K562 (cell line): ENCODE results near the gene DPM2. TPM values are rescaled to one million over a fixed set of nuclear protein-coding genes. Genes with fewer than 3 reads are reported as not detected.

Experiments
- CBX8 ChIP-seq: fragments of 200-600 bp; sonication (generic); IDR thresholded peaks from 2 replicates; pipeline ENCODE4 v1.6.1; 2012; ENCODE audit warnings: borderline replicate concordance, mixed run types, low read depth, mild to moderate bottlenecking, moderate library complexity, mixed read lengths, low read length, control low read depth, inconsistent platforms; ENCODE audit not compliant: poor library complexity, severe bottlenecking; ENCODE audit errors: extremely low read depth
- ERF ChIP-seq: fragments of 450-650 bp; formaldehyde crosslinking; IDR thresholded peaks from 2 replicates; pipeline ENCODE4 v1.4.0; 2020; ENCODE audit warnings: mild to moderate bottlenecking, mixed read lengths
- HIVEP1 ChIP-seq: fragments of 250-450 bp; sonication (Bioruptor Pico); IDR thresholded peaks from 2 replicates; pipeline ENCODE4 v1.4.0; 2020; ENCODE audit warnings: mild to moderate bottlenecking
- IRF9 ChIP-seq: fragments of 450-650 bp; IDR thresholded peaks from 2 replicates; pipeline ENCODE4 v1.6.1; 2016; ENCODE audit warnings: missing biosample characterization, missing genetic modification characterization
- MAX ChIP-seq: sonication (generic); formaldehyde crosslinking; IDR thresholded peaks from 2 replicates; pipeline ENCODE4 v1.9.0; 2022; ENCODE audit warnings: mild to moderate bottlenecking, missing genetic modification reagents
- MTA1 ChIP-seq: fragments of 450-650 bp; IDR thresholded peaks from 2 replicates; pipeline ENCODE4 v1.6.1; 2017; ENCODE audit warnings: borderline replicate concordance
- NELFE ChIP-seq: IDR thresholded peaks from 2 replicates; pipeline ENCODE4 v1.6.1; 2011; ENCODE audit warnings: mild to moderate bottlenecking; ENCODE audit not compliant: insufficient read depth, insufficient read length
- NR4A1 ChIP-seq, 2 experiments: fragments of 250-450 bp in 1 of 2; fragments of 450-650 bp in 1 of 2; sonication (Bioruptor Pico) in 1 of 2; IDR thresholded peaks; 2 replicates each; pipeline versions ENCODE4 v1.4.0 to v1.6.1; 2016 to 2020; ENCODE audit warnings: mild to moderate bottlenecking in 2 of 2, missing compliant biosample characterization in 1 of 2, missing genetic modification characterization in 1 of 2, moderate library complexity in 1 of 2
- PHTF2 ChIP-seq: fragments of 250-450 bp; sonication (Bioruptor Pico); IDR thresholded peaks from 2 replicates; pipeline ENCODE4 v1.5.0; 2021; ENCODE audit warnings: mild to moderate bottlenecking
- THRB ChIP-seq: fragments of 450-650 bp; formaldehyde crosslinking; conservative IDR thresholded peaks from 2 replicates; pipeline ENCODE4 v1.4.0; 2022; ENCODE audit warnings: mild to moderate bottlenecking, missing genetic modification characterization
- ZBTB9 ChIP-seq: fragments of 450-650 bp; formaldehyde crosslinking; IDR thresholded peaks from 2 replicates; pipeline ENCODE4 v1.4.0; 2020; ENCODE audit warnings: mild to moderate bottlenecking, moderate library complexity
- ZFP36 ChIP-seq: fragments of 150-350 bp; IDR thresholded peaks from 2 replicates; pipeline ENCODE4 v1.6.1; 2018; ENCODE audit warnings: low read length, low read depth; ENCODE audit not compliant: partially characterized antibody
- ZNF318 ChIP-seq, 2 experiments: fragments of 450-650 bp; IDR thresholded peaks; 2 replicates each; pipeline ENCODE4 v1.6.1; 2016; ENCODE audit warnings: mild to moderate bottlenecking in 2 of 2, borderline replicate concordance in 1 of 2, low read depth in 1 of 2, moderate library complexity in 1 of 2
- polyA plus RNA-seq, 8 experiments: library from polyadenylated mRNA; depleted of rRNA in 4 of 8; stranded (reverse) in 5 of 8; unstranded in 3 of 8; fragments of >200 nt; fragmentation: Nextera tagmentation in 2 of 8; fragmentation: Illumina TruSeq in 1 of 8; extraction: Ambion mirVana in 2 of 8; extraction: Trizol in 1 of 8; gene quantifications; 2 replicates each; pipeline versions ENCODE4 v1.2.1 to v1.2.3, GENCODE V29; 2011 to 2014; ENCODE audit warnings: inconsistent platforms in 1 of 8, missing spikeins in 1 of 8
- total RNA-seq, 7 experiments: library from RNA; depleted of rRNA in 6 of 7; stranded (reverse); fragments of >200 nt in 6 of 7; fragmentation: Illumina TruSeq in 2 of 7; extraction: Trizol in 2 of 7; gene quantifications; 2 replicates each; pipeline versions ENCODE4 v1.2.1 to v1.2.3, GENCODE V29; 2011 to 2021; ENCODE audit warnings: low replicate concordance in 1 of 7

The DPM2 gene
- total and polyA plus RNA-seq, 9 of the 15 experiments (the other 6 are each of a cell fraction or from before 2014, with no cell fraction given) = 43.5 to 126 (median 71.1) TPM

GRCh38 chr9:127928676-127929624 lies 8.7 kb downstream of the DPM2 start (continued):
- no peak for TF ChIP-seq MTA1
- no peak for TF ChIP-seq ZNF318 (IDR thresholded peaks at IDR 0.05; ENCODE audit: borderline replicate concordance in 1 of 2, low read depth in 1 of 2)
- no peak for TF ChIP-seq NELFE
- no peak for TF ChIP-seq NR4A1 (CRISPR knock-in tag; IDR thresholded peaks at IDR 0.05)
- no peak for TF ChIP-seq NR4A1 (tag; IDR thresholded peaks at IDR 0.05)
- TF ChIP-seq PHTF2 (CRISPR knock-in tag) = no peak
- no peak for TF ChIP-seq CBX8
- no peak for TF ChIP-seq MAX (CRISPR knock-in tag)
- TF ChIP-seq HIVEP1 (CRISPR knock-in tag) = no peak
- TF ChIP-seq IRF9 (tag) = no peak
- peak; percentile 86 for TF ChIP-seq ZFP36
- TF ChIP-seq THRB (CRISPR knock-in tag) = no peak
- no peak for TF ChIP-seq ERF
- no peak for TF ChIP-seq ZBTB9 (CRISPR knock-in tag)
